B cell (primary cell): ENCODE results near the gene NEK6.

ENCODE experiments used
- CTCF ChIP-seq: fragments of 200-600 bp; IDR thresholded peaks from one replicate; pipeline ENCODE4 v1.8.0; 2022; ENCODE audit warnings: antibody characterized with exemption, mild to moderate bottlenecking
- EZH2 ChIP-seq: IDR thresholded peaks from 2 replicates; pipeline ENCODE4 v1.6.1; 2012; ENCODE audit warnings: borderline replicate concordance, low read depth, mild to moderate bottlenecking, moderate library complexity, low read length; ENCODE audit not compliant: insufficient read depth, poor library complexity, severe bottlenecking

- TF ChIP-seq CTCF = no peak
- no peak for TF ChIP-seq EZH2
These were observed 70.5 kb downstream of the NEK6 start for GRCh38 chr9:124328285-124328684.
